Activated T-helper 2 cell treated with anti-CD3 and anti-CD28 coated beads, Interferon-gamma antibody, Interleukin-2, Interleukin-4, amounts not matched to agents 10 μg/mL and 5 μg/mL and 100 μg/mL, durations not matched to agents 14 hours and 24 hours and 36 hours (primary cell): ENCODE results near the gene ZNF227. TPM values are rescaled to one million over a fixed set of nuclear protein-coding genes. Genes with fewer than 3 reads are reported as not detected.
A peak's percentile ranks its signal among the peaks of the same experiment; 100 is the strongest.
"Not testable (repeated sequence)": the region's sequence is repeated elsewhere in the genome, so short reads cannot be mapped to it uniquely, and the experiment has no call there.

ENCODE experiments used
- DNase-seq: peaks from one replicate; pipeline ENCODE4 v3.0.0; 2021; ENCODE audit warnings: low spot score
- H3K27ac Mint-ChIP-seq: one replicate; pipeline ENCODE4 v1.8.0; 2021; ENCODE audit warnings: mixed read lengths
- H3K27me3 Mint-ChIP-seq: one replicate; pipeline ENCODE4 v1.8.0; 2021; ENCODE audit warnings: low read depth, mixed read lengths
- H3K36me3 Mint-ChIP-seq: one replicate; pipeline ENCODE4 v1.8.0; 2021; ENCODE audit warnings: low read depth, mixed read lengths
- H3K4me1 Mint-ChIP-seq: one replicate; pipeline ENCODE4 v1.8.0; 2021; ENCODE audit warnings: low read depth, mixed read lengths
- H3K4me3 Mint-ChIP-seq: one replicate; pipeline ENCODE4 v1.8.0; 2021; ENCODE audit warnings: low read depth, mild to moderate bottlenecking, moderate library complexity, mixed read lengths
- H3K9me3 Mint-ChIP-seq: one replicate; pipeline ENCODE4 v1.8.0; 2021; ENCODE audit warnings: mixed read lengths
- intact Hi-C: fragments of 100-400 bp; cut with micrococcal nuclease; formaldehyde crosslinking; loops from one replicate; pipeline ENCODE4 v1.15.1; 2023
- total RNA-seq: library from RNA; stranded (reverse); gene quantifications from 2 replicates; pipeline ENCODE4 v1.2.3, GENCODE V29; 2022

ZNF227 gene
- total RNA-seq, 1 donor from 2014 or later = 17.7 TPM

GRCh38 chr19:44203877-44204276 is 8.5 kb upstream of the ZNF227 start:
- H3K27ac Mint-ChIP-seq, H3K4me3 Mint-ChIP-seq, H3K27me3 Mint-ChIP-seq, H3K4me1 Mint-ChIP-seq, intact Hi-C loops, DNase-seq: not testable (repeated sequence)
- H3K9me3 Mint-ChIP-seq = peaks cover 40% of the 10 kb centered on the region
- H3K36me3 Mint-ChIP-seq = peaks cover 10% of the 10 kb centered on the region

- intact Hi-C loops = loop anchor here (5.0 kb wide), 1 partner anchor 98 kb away; no protein-coding TSS in a partner anchor
- H3K4me3 Mint-ChIP-seq = no peak overlapping the region
- H3K27me3 Mint-ChIP-seq = no peaks in the 10 kb centered on the region
- no peak overlapping the region for H3K27ac Mint-ChIP-seq
- H3K4me1 Mint-ChIP-seq = peaks cover 8% of the 10 kb centered on the region
- DNase-seq = no peak
- H3K36me3 Mint-ChIP-seq = peaks cover 10% of the 10 kb centered on the region
- peaks cover 46% of the 10 kb centered on the region for H3K9me3 Mint-ChIP-seq
Observed at GRCh38 chr19:44204772-44205171, 7.6 kb upstream of the ZNF227 start.

- H3K4me1 Mint-ChIP-seq = peaks cover 8% of the 10 kb centered on the region
- peaks cover 13% of the 10 kb centered on the region for H3K36me3 Mint-ChIP-seq
- intact Hi-C loops = loop anchor here (1.0 to 5.0 kb wide), 2 partner anchors 43 to 95 kb away; no protein-coding TSS in a partner anchor
- DNase-seq = peak; percentile 71
- no peaks in the 10 kb centered on the region for H3K27me3 Mint-ChIP-seq
- H3K27ac Mint-ChIP-seq = peak overlapping the region; percentile 76
- peak overlapping the region; percentile 85 for H3K4me3 Mint-ChIP-seq
- peaks cover 55% of the 10 kb centered on the region for H3K9me3 Mint-ChIP-seq
Observed at GRCh38 chr19:44207126-44207803, 5.1 kb upstream of the ZNF227 start.

GRCh38 chr19:44212866-44213346 is 574 bp downstream of the ZNF227 start:
- peaks cover 47% of the 10 kb centered on the region for H3K36me3 Mint-ChIP-seq
- peak overlapping the region; percentile 85 for H3K27ac Mint-ChIP-seq
- H3K4me1 Mint-ChIP-seq = peaks cover 12% of the 10 kb centered on the region
- intact Hi-C loops = loop anchor here (1.0 to 5.0 kb wide), 5 partner anchors 100 to 287 kb away; partner anchors contain the start of genes ZNF180, ZNF224, ZNF225 and ZNF230
- peaks cover 36% of the 10 kb centered on the region for H3K9me3 Mint-ChIP-seq
- H3K4me3 Mint-ChIP-seq = peak overlapping the region; percentile 92
- no peaks in the 10 kb centered on the region for H3K27me3 Mint-ChIP-seq
- no peak for DNase-seq

DNA sequence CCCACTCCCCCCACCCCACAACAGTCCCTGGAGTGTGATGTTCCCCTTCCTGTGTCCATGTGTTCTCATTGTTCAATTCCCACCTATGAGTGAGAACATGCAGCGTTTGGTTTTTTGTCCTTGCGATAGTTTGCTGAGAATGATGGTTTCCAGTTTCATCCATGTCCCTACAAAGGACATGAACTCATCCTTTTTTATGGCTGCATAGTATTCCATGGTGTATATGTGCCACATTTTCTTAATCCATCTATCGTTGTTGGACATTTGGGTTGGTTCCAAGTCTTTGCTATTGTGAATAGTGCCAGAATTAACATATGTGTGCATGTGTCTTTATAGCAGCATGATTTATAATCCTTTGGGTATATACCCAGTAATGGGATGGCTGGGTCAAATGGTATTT is 7.6 kb downstream of the ZNF227 start:
- H3K4me1 Mint-ChIP-seq, H3K4me3 Mint-ChIP-seq, DNase-seq, H3K27ac Mint-ChIP-seq, H3K27me3 Mint-ChIP-seq, intact Hi-C loops: not testable (repeated sequence)
- H3K9me3 Mint-ChIP-seq = peaks cover 40% of the 10 kb centered on the region
- peaks cover 78% of the 10 kb centered on the region for H3K36me3 Mint-ChIP-seq

- H3K9me3 Mint-ChIP-seq = peaks cover 44% of the 10 kb centered on the region
- H3K27me3 Mint-ChIP-seq, H3K4me3 Mint-ChIP-seq, DNase-seq, H3K4me1 Mint-ChIP-seq, H3K27ac Mint-ChIP-seq, intact Hi-C loops: not testable (repeated sequence)
- H3K36me3 Mint-ChIP-seq = peaks cover 78% of the 10 kb centered on the region
Observed at GRCh38 chr19:44220761-44221160, 8.4 kb downstream of the ZNF227 start.

GRCh38 chr19:44221291-44221690 is 9.0 kb downstream of the ZNF227 start:
- DNase-seq, H3K27ac Mint-ChIP-seq, intact Hi-C loops, H3K4me1 Mint-ChIP-seq, H3K27me3 Mint-ChIP-seq, H3K4me3 Mint-ChIP-seq: not testable (repeated sequence)
- H3K36me3 Mint-ChIP-seq = peaks cover 77% of the 10 kb centered on the region
- H3K9me3 Mint-ChIP-seq = peaks cover 41% of the 10 kb centered on the region

DNA sequence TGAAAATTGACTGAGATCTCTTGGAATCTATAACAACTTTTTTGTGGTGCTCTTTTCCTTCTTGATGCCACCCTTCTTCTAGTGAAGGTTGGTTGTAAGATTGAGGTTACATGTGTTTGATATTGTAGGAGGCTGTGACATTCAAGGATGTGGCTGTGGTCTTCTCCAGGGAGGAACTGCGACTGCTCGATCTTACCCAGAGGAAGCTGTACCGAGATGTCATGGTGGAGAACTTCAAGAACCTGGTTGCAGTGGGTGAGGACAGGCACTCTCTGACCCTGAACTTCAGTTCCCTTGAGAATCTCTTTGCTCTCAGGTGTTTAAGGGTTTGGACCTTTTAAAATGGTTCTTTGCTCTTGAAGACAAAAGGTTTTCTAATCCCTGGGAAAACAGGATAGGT is 16.0 kb downstream of the ZNF227 start:
- Mint-ChIP-seq H3K27me3 (no peaks in the 10 kb centered on the region), H3K4me3 (no peak overlapping the region), H3K27ac (no peak overlapping the region), H3K36me3 (peaks cover 88% of the 10 kb centered on the region), H3K9me3 (peaks cover 60% of the 10 kb centered on the region), H3K4me1 (no peaks in the 10 kb centered on the region)
- no peak for DNase-seq
- intact Hi-C loops = no loop called here

DNA sequence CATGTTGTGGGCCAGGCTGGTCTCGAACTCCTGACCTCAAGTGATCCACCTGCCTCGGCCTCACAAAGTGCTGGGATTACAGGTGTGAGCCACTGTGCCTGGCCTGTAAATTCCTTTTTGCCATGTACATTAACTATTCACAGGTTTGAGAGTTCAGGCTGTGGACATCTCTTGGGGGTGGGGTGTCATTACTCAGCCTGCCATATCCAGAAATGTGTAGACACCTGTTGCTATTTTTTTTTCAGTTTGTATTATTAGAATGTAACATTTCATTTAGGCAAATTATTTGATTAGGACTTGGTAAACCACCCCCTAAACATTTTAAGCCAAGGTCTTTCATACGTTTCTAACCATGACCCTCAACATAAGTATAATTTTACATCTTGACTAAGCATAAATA is 20.5 kb downstream of the ZNF227 start:
- no peak for DNase-seq
- H3K4me1 Mint-ChIP-seq = no peaks in the 10 kb centered on the region
- intact Hi-C loops = no loop called here
- peaks cover 95% of the 10 kb centered on the region for H3K36me3 Mint-ChIP-seq
- H3K27me3 Mint-ChIP-seq = no peaks in the 10 kb centered on the region
- no peak overlapping the region for H3K27ac Mint-ChIP-seq
- H3K9me3 Mint-ChIP-seq = peaks cover 76% of the 10 kb centered on the region
- no peak overlapping the region for H3K4me3 Mint-ChIP-seq

- peaks cover 67% of the 10 kb centered on the region for H3K9me3 Mint-ChIP-seq
- no peaks in the 10 kb centered on the region for H3K4me1 Mint-ChIP-seq
- DNase-seq = no peak
- intact Hi-C loops = no loop called here
- H3K36me3 Mint-ChIP-seq = peaks cover 71% of the 10 kb centered on the region
- H3K4me3 Mint-ChIP-seq = no peak overlapping the region
- H3K27me3 Mint-ChIP-seq = no peaks in the 10 kb centered on the region
- H3K27ac Mint-ChIP-seq = no peak overlapping the region
Observed at GRCh38 chr19:44236384-44236783, 24.1 kb downstream of the ZNF227 start.

GRCh38 chr19:44252332-44252731 is 40.0 kb downstream of the ZNF227 start:
- H3K4me1 Mint-ChIP-seq, intact Hi-C loops, H3K4me3 Mint-ChIP-seq, H3K27ac Mint-ChIP-seq, H3K27me3 Mint-ChIP-seq, DNase-seq: not testable (repeated sequence)
- Mint-ChIP-seq H3K9me3 (peaks cover 94% of the 10 kb centered on the region), H3K36me3 (peaks cover 12% of the 10 kb centered on the region)

GRCh38 chr19:44253392-44253791 is 41.1 kb downstream of the ZNF227 start:
- peaks cover 96% of the 10 kb centered on the region for H3K9me3 Mint-ChIP-seq
- H3K4me3 Mint-ChIP-seq, H3K27me3 Mint-ChIP-seq, H3K4me1 Mint-ChIP-seq, DNase-seq, H3K27ac Mint-ChIP-seq, intact Hi-C loops: not testable (repeated sequence)
- peaks cover 12% of the 10 kb centered on the region for H3K36me3 Mint-ChIP-seq

DNA sequence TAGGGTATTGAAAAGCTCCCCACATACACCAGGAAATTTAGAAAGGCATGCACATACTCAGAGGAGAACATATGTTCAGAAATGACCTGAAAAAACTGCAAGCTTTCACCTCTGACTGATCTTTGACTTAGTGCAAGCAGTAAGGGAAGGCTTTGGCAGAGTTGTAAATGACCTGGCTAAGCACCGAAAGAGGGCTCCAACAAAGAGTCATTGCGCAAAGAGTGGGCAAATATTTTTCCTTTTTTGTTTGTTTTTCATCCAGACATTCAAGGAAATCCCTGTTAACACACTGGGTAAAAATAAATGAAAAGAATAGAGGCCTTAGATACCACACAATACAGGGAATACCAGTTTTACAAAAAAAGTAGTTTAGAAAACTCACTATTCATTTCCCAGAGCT is 42.2 kb downstream of the ZNF227 start:
- Mint-ChIP-seq H3K4me1 (no peaks in the 10 kb centered on the region), H3K36me3 (peaks cover 12% of the 10 kb centered on the region), H3K9me3 (peaks cover 92% of the 10 kb centered on the region), H3K27ac (no peak overlapping the region), H3K4me3 (no peak overlapping the region), H3K27me3 (no peaks in the 10 kb centered on the region)
- intact Hi-C loops = no loop called here
- no peak for DNase-seq
